GM18502 (cell line): ENCODE data around the gene SLC25A22.
A peak's percentile ranks its signal among the peaks of the same experiment; 100 is the strongest.

Experiments used
- ATAC-seq: cut with Tn5 transposase; IDR thresholded peaks from one replicate; pipeline ENCODE4 v1.9.1; 2021; ENCODE audit warnings: mild to moderate bottlenecking; ENCODE audit not compliant: unreplicated experiment, poor library complexity

SLC25A22 gene

GRCh38 chr11:763073-763463 is 35.0 kb downstream of the SLC25A22 start:
- ATAC-seq = no peak

GRCh38 chr11:762421-763072 is 35.5 kb downstream of the SLC25A22 start:
- no peak for ATAC-seq

GRCh38 chr11:761526-762108 is 36.5 kb downstream of the SLC25A22 start:
- ATAC-seq = no peak

DNA sequence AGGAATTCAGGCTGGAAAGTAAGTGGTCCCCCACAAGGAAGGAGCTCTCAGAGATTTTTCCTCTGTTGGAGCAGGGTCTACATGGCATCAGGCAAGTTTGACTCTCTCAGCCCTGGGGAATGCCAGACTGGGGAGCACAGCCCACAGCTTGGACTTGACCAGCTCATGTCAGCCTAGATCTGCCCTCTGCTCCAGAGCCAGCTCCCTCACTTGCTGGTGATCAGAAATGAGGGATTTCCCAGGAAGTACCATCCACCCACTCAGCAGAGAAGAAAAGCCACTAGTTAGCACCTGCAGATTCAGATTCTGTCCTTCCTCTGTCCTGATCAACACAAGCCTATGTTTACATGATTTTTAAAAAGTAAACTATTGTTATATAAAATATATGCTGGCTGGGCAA is 37.8 kb downstream of the SLC25A22 start:
- no peak for ATAC-seq

GRCh38 chr11:749731-750130 is 48.4 kb downstream of the SLC25A22 start:
- ATAC-seq = no peak

GRCh38 chr11:748007-748359 is 50.1 kb downstream of the SLC25A22 start:
- ATAC-seq = peak; percentile 3

DNA sequence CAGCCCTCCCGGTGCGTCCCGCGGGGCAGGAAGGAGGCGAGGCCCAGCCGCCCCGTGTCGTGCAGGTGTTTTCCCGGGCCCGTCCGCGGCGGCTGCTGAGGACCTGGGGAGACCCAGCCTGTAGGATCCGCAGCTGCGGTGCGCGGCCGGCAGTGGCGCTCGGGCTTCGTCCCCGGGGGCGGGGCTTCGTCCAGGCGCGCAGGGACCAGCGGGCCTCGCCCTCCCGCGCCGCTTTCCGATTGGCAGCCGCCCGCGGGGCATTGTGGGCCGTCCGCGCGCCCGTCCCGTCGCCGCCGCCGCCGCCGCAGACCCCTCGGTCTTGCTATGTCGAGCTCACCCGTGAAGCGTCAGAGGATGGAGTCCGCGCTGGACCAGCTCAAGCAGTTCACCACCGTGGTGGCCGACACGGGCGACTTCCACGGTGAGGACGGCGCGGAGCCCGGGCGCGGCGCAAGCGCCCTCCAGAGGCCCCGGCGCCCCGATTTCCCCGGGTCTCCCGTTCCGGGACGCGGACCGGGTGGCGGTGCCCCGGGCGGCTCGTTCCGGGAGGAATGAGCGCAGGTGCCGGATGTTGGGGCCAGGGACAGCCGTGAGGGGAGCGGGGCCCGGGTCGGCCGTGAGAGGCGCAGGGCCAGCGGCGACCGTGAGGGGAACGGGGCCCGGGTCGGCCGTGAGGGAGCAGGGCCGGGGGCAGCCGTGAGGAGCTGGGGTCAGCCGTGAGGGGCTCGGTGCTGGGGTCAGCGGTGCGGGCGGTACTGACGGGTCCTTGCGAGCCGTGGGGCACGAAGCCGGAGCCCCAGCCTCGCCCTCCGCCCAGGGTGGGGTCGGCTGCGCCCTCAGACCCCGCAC is 50.7 kb downstream of the SLC25A22 start, which contains the start of gene TALDO1:
Gene TALDO1, plus strand, starts transcription at position 307 of the 849 bp plus-strand sequence. Its CDS starts 18 bp downstream, at position 325.
- peak; percentile 93 for ATAC-seq

- peak; percentile 34 for ATAC-seq
These were observed 51.6 kb downstream of the SLC25A22 start for GRCh38 chr11:746289-747157.

GRCh38 chr11:745428-745827 is 52.7 kb downstream of the SLC25A22 start:
- ATAC-seq = no peak

- no peak for ATAC-seq
These were observed 55.4 kb downstream of the SLC25A22 start for GRCh38 chr11:742571-743201.

DNA sequence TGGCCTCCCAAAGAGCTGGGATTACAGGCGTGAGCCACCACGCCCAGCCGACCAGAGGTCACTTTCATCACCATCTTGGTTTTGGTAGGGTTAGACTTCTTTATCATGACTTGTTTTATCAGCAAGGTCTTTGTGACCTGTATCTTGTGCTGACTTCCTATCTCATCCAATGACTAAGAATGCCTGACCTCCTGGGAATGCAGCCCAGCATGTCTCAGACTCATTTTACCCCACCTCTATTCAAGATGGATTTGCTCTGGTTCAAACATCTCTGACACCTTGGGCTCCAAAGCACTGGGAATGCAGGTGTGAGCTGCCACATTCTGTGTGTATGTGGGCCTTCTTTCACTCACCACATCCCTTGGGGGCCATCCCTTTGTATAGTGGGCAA is 55.9 kb downstream of the SLC25A22 start:
- ATAC-seq = no peak
